ENCODE data around the gene RDH16. TPM values are rescaled to one million over a fixed set of nuclear protein-coding genes. Genes with fewer than 3 reads are reported as not detected.

The RDH16 gene
- total RNA-seq, 1 experiment from 2014 or later, result 0.39 TPM

- intact Hi-C loops (cut with micrococcal nuclease; ENCODE audit: unreplicated experiment), result no loop called here
- Mint-ChIP-seq H3K27ac (ENCODE audit: unreplicated experiment) (no peak overlapping the region), H3K4me1 (ENCODE audit: low read depth, unreplicated experiment) (peaks cover 20% of the 10 kb centered on the region), H3K27me3 (ENCODE audit: insufficient read depth, unreplicated experiment) (no peaks in the 10 kb centered on the region), H3K4me3 (ENCODE audit: unreplicated experiment) (no peak overlapping the region), H3K9me3 (ENCODE audit: unreplicated experiment) (no peaks in the 10 kb centered on the region), H3K36me3 (ENCODE audit: insufficient read depth, unreplicated experiment) (peaks cover 5% of the 10 kb centered on the region)
- BruUV-seq (replicated peaks), result no TSS peak
- CTCF ChIA-PET, result interaction anchor here (2.6 kb wide), 1 partner anchor 11 kb away, joined by 14 read pairs; no protein-coding TSS in a partner anchor
- no peak for TF ChIP-seq CTCF (IDR thresholded peaks at IDR 0.05; ENCODE audit: insufficient read depth in 1 of 2, low read depth in 1 of 2, low read length in 1 of 2, severe bottlenecking in 1 of 2, unreplicated experiment in 1 of 2)
- H3K36me3 ChIP-seq (ENCODE audit: control insufficient read depth, insufficient read depth, low read length), result no peaks in the 10 kb centered on the region
- peaks cover 15% of the 10 kb centered on the region for H3K4me1 ChIP-seq
- no peak for DNase-seq
- H3K27me3 ChIP-seq (replicated peaks; ENCODE audit: control insufficient read depth, insufficient read depth, low read length), result no peaks in the 10 kb centered on the region
- POLR2A ChIA-PET, result no interaction called here
- H3K4me3 ChIP-seq (ENCODE audit: low read depth, low read length), result no peak overlapping the region
- no peaks in the 10 kb centered on the region for H3K9me3 ChIP-seq
These were observed 32.6 kb upstream of the RDH16 start for GRCh38 chr12:56989861-56990610.

- TF ChIP-seq CTCF (IDR thresholded peaks at IDR 0.05; ENCODE audit: insufficient read depth in 1 of 2, low read depth in 1 of 2, low read length in 1 of 2, severe bottlenecking in 1 of 2, unreplicated experiment in 1 of 2), result no peak
- Mint-ChIP-seq H3K9me3 (ENCODE audit: unreplicated experiment) (no peaks in the 10 kb centered on the region), H3K27me3 (ENCODE audit: insufficient read depth, unreplicated experiment) (no peaks in the 10 kb centered on the region), H3K27ac (ENCODE audit: unreplicated experiment) (no peak overlapping the region), H3K4me3 (ENCODE audit: unreplicated experiment) (no peak overlapping the region), H3K4me1 (ENCODE audit: low read depth, unreplicated experiment) (peaks cover 20% of the 10 kb centered on the region), H3K36me3 (ENCODE audit: insufficient read depth, unreplicated experiment) (peaks cover 5% of the 10 kb centered on the region)
- ChIA-PET POLR2A (no interaction called here), CTCF (interaction anchor here (0.6 to 2.6 kb wide), 5 partner anchors 13 to 360 kb away, joined by 3 to 20 read pairs (median 4); no protein-coding TSS in a partner anchor)
- H3K4me1 ChIP-seq, result peaks cover 15% of the 10 kb centered on the region
- H3K27me3 ChIP-seq (replicated peaks; ENCODE audit: control insufficient read depth, insufficient read depth, low read length), result no peaks in the 10 kb centered on the region
- H3K36me3 ChIP-seq (ENCODE audit: control insufficient read depth, insufficient read depth, low read length), result no peaks in the 10 kb centered on the region
- no peak overlapping the region for H3K4me3 ChIP-seq (ENCODE audit: low read depth, low read length)
- BruUV-seq (replicated peaks), result no TSS peak
- no peaks in the 10 kb centered on the region for H3K9me3 ChIP-seq
- no peak for DNase-seq
- intact Hi-C loops (cut with micrococcal nuclease; ENCODE audit: unreplicated experiment), result no loop called here
These were observed 30.9 kb upstream of the RDH16 start for GRCh38 chr12:56988207-56988739.

GRCh38 chr12:56987551-56988053 lies 30.2 kb upstream of the RDH16 start:
- Mint-ChIP-seq H3K4me3 (ENCODE audit: unreplicated experiment) (no peak overlapping the region), H3K27me3 (ENCODE audit: insufficient read depth, unreplicated experiment) (no peaks in the 10 kb centered on the region), H3K9me3 (ENCODE audit: unreplicated experiment) (no peaks in the 10 kb centered on the region), H3K36me3 (ENCODE audit: insufficient read depth, unreplicated experiment) (peaks cover 5% of the 10 kb centered on the region), H3K27ac (ENCODE audit: unreplicated experiment) (no peak overlapping the region), H3K4me1 (ENCODE audit: low read depth, unreplicated experiment) (peaks cover 20% of the 10 kb centered on the region)
- POLR2A ChIA-PET, result no interaction called here
- intact Hi-C loops (cut with micrococcal nuclease; ENCODE audit: unreplicated experiment), result loop anchor here (1.0 to 2.0 kb wide), 3 partner anchors 40 to 231 kb away; no protein-coding TSS in a partner anchor
- peak; percentile 67 to 80 for DNase-seq
- peaks cover 15% of the 10 kb centered on the region for H3K4me1 ChIP-seq
- no peaks in the 10 kb centered on the region for H3K36me3 ChIP-seq (ENCODE audit: control insufficient read depth, insufficient read depth, low read length)
- no peaks in the 10 kb centered on the region for H3K27me3 ChIP-seq (replicated peaks; ENCODE audit: control insufficient read depth, insufficient read depth, low read length)
- H3K4me3 ChIP-seq (ENCODE audit: low read depth, low read length), result no peak overlapping the region
- H3K9me3 ChIP-seq, result no peaks in the 10 kb centered on the region
- TF ChIP-seq CTCF (IDR thresholded peaks at IDR 0.05; ENCODE audit: insufficient read depth in 1 of 2, low read depth in 1 of 2, low read length in 1 of 2, severe bottlenecking in 1 of 2, unreplicated experiment in 1 of 2), result peak; percentile 88 to 90
- no TSS peak for BruUV-seq (replicated peaks)
- CTCF ChIA-PET, result interaction anchor here (0.8 to 2.6 kb wide), 5 partner anchors 13 to 196 kb away, joined by 3 to 20 read pairs (median 4); no protein-coding TSS in a partner anchor
